Stimulated activated CD8-positive, alpha-beta memory T cell treated with anti-CD3 and anti-CD28 coated beads, Interleukin-7, amount 100 ng/mL, for 48 hours (primary cell): ENCODE measurements around the gene ERAP2.
"Not testable (repeated sequence)": the region's sequence is repeated elsewhere in the genome, so short reads cannot be mapped to it uniquely, and the experiment has no call there.

Source experiments
- DNase-seq, 2 donors: peaks; one replicate each; pipeline ENCODE4 v3.0.0-alpha.2; 2020; ENCODE audit warnings: low read depth in 1 of 2; ENCODE audit errors: extremely low read depth in 1 of 2

Gene ERAP2

GRCh38 chr5:96876292-96876850 is at the start of gene ERAP2:
Gene ERAP2, plus strand, starts transcription at chr5:96876500. Its CDS starts 3,186 bp downstream, at chr5:96879686.
- no peak for DNase-seq

- no peak for DNase-seq
Observed at GRCh38 chr5:96829297-96829696, 47.0 kb upstream of the ERAP2 start.

DNA sequence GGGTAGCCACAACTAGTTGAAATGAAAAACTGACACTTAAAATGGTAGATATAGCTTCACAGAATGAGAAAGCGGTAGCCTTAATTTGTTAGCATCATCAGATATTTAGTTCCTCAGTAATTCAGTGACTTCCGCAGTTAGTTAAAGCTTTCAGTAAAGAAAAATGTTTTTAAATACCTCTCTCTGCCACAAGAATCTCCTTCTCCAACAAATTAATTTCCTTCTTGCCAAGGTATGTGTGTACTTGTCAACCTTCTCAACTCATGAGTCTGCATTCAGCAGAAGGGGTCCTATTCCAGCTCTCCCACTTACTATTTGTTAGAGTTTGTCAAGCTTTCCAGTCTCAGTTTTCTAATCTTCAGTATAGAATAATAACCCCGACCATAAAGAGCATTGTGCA is 42.3 kb upstream of the ERAP2 start:
- no peak for DNase-seq

DNA sequence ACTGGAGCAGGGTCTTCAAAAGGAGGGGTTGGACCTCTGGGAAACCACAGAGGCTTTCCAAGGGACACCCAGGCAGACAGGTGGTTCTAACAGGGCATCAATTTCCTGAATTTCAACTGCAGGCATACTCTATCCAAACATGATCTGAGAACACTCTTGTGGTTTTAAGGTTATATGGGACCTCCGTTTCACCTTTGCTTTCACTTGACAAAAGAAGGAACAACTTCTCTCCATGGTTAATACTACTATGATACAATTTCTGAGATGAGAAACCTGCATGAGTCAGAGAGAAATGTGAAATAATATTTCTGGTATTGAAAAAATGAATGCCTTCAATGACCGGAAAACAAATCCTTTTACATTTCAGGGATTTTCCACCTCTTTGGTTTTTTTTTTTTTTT is 40.5 kb upstream of the ERAP2 start:
- no peak for DNase-seq

DNA sequence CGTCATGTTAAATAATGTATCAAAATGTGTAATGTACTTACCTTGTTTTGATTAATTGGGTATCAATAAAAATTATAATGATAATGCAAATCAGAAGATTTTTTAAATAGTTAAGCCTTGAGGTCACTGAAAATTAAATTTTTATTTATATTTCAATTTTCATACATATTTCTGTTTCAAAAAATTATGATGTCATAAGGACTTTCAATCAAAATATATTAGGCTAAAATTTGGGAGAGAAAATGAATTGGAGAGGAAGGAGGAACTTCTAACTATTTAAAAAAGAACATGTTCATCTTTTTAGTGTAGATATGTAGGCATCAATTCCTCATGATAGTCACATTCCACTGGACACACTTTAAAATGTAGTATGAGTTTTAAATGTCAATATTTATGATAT is 39.5 kb upstream of the ERAP2 start:
- no peak for DNase-seq

DNA sequence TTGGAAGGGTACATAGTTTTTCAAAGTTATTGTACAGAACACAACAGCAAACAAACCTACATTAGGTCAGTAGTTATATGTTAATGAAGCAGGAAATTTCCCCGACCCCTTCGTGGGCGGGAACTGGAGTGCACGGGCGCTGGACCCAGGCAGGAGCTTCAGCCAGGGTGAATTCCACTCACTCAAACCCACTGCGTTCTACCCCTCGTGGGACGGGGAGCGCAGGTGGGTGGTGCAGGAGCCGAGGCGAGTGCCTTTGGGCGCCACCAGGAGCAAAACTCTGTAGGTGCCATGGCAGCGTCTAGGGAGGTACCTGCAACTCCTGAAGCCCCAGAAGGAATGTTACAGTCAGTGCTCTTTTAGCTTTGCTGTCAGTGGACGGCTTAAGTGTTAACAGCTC is 39.0 kb upstream of the ERAP2 start:
- no peak for DNase-seq

DNA sequence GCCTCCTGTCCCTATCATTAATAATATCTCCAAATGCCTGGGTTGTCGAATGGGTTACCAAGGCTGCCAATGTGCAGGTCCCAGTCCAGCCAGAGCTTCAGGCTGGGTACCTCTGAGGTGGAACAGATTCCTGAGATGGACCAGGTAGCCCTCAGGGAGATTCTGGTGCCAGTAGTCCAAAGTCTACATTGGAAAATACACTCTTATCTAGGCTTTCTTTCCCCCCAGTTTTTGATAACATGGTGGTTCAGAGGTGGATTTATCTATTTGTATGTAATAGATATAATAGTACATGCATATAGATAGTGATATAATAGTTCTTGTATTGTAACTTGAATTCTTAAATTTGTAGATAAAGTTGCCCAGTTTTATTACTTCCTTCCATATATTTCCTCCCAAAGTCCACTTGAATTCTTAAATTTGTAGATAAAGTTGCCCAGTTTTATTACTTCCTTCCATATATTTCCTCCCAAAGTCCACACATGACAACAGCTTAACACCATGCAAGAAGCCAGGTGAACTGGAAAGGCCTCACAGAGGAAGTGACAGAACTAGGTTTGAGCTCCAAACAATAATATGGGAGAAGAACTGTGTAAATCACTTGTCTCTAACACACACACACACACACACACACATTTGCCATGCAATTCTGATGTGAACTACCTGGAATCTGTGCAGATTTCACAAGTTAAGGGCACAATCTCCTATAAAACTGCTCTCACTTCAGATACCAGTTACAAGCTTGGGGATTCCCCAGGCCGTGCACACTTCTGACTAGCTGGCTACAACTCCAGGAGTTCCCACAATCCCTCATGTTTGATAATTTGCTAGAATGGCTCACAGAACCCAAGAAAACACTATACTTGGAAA is 37.9 kb upstream of the ERAP2 start:
- DNase-seq: no peak

DNA sequence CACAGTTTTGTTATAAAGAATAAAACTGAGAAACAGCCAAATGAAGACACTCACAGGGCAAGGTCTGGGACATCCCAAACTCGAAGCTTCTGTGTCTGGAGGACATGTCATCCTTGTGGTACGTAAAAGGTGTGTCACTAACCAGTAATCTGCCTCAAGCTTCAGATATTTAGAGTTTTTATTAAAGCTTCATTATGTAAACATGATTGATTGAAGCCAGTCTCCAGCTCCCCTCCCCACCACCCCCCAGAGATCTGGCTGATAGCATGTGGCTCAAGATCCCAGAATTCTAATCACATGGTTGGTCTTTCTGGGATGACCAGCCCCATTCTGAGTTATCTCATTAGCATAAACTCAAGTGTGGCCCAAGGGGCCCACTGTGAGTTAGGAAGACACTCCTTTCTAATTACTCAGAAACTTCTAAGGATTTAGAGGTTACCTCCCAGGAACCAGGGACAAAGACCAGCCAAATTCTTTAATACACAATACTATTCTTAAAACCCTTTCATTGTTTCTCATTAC is 37.2 kb upstream of the ERAP2 start:
- no peak for DNase-seq

GRCh38 chr5:96841931-96842330 is 34.4 kb upstream of the ERAP2 start:
- DNase-seq: not testable (repeated sequence)

DNA sequence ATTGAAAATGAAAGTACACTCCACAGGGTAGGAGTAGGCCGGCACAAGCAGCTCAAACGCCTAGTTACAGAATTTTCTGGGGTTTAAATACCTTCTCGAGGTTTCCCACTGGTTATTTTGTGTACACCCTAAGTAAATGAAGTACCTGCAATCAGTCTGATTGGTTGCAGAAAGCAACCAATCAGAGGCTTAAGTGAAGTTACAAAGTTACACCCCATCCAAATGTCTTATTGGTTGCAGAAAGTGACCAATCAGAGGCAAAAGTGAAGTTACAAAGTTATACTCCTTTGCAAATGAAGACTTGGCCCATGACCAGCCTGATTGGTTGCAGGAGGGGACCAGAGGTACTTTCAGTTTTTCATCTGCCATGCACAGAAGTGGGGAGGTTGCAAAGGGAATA is 33.2 kb upstream of the ERAP2 start:
- no peak for DNase-seq

GRCh38 chr5:96844481-96844990 is 31.8 kb upstream of the ERAP2 start:
- DNase-seq: no peak

DNA sequence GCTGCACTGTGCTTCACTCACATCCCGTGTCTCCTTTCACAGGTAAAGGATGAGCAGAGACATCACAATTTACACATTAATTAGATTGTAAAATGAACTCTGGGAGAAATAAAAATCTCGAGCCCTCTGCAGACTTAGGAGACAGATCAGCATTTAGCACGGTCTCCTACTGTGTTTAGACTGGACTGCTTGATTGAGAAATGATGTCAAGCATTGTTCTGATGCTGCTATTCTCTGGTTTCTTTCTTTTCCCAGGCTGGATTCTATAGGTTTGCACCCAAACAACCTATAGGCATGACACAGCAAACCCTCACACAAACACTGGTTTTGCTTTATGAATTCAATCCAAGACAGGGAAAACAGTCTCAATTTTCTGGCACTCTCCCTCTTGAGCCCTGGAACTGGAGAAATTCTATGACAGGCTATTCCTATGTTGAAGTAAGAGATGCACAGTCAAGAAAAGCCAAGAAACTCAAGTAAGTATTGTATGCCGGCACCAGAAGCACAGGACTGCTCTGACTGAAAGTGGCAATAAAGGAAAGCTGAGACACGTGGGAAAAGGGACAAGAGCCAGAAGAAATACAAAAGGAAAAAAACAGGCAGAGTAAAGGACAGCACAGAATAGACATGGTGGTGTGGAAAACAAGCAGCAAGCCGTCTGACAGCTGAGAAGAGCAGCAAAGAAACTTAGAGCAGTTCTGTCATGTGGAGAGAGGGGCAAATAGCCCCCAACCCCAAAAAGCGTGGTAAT is 24.8 kb upstream of the ERAP2 start:
- no peak for DNase-seq

DNA sequence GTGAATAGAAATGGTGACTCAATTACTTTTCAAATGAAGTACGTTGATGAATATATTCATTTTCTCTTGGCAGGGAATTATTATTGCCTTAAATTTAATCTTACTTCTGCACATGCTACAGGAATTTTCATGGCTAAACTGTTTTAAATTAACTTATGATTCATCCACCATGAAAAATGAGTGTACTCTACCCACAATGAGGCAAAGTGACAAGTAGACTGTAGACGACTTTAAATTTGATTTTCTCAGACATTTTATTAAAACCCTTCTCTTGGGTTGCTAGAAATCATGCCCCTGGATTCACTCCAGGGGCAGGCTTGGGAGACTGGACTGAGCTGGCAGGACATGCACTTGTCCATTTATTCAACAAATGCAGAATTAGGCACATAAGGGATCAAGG is 23.5 kb upstream of the ERAP2 start:
- no peak for DNase-seq

DNA sequence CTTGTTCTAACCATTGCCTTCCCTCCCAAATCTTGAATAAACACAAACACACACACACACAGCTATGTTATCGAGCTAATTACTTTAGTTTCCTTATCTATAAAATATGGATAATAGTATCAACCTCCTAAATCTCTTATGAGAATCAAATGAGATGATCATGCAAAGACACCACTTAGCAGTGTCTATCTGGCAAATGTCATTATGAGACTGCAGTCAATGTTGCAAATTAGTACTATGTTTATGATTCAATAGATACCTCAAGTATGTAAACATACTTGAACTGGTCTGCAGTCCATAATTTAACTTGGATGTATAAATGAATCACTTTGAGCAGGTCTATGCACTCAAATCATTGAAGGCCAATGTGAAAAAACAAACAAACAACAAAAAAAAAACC is 22.2 kb upstream of the ERAP2 start:
- DNase-seq: no peak

DNA sequence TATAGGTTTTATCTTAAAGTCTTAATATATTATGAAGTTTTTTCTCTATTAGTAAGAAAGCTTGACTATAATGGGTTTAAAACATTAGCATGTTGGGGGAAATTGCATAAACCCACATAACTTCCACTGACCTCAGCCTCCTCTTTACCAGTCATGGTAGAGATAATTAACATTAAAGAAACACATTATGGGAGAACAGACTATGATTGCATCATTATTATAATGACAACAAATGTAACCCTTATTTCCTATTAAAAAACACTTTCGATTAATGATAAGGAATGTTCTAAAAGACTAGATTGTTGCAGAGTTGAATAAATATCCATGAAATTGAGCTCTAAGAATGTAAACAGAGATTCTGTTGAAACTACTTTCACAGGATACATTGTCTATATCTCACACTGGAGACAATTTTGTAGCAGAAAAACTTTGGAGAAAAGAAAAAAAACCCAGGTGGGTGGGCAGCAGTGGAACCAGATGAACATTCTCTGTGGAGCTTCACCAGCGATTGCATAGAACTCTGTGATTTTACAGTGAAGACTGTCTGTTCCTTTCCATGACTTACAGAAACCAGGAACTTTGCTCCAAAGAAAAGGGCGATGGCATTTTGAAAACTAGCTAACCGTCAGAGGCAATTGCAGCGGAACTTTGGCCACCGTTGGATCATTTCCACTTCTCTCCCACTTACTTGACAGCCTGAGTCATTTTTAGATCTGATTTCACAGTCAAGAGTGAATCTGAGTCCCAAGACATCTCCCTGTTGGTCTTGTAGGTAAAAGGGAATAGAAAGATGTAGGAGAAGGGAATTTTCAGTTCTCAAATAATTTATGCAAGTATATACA is 21.0 kb upstream of the ERAP2 start:
- DNase-seq: no peak

DNA sequence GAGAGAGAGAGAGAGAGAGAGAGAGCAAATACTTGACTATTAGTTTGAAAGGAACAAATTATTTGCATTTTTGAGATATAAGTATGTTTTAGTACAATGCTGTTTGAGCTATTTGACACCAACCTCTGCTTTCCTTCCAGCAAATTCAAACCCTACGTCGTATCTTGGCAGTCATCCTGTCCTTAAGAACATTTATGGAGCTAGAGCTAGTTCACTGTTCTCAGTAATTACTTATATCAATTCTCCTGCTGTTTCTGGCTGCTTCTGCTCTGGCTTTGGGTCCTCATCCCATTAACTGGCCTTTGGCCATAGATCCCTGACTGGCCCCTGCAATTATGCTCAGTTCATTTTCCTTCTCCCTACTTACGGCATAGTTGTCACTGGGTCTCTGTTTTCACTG is 19.9 kb upstream of the ERAP2 start:
- DNase-seq: no peak

GRCh38 chr5:96857454-96857853 is 18.8 kb upstream of the ERAP2 start:
- DNase-seq: no peak

DNA sequence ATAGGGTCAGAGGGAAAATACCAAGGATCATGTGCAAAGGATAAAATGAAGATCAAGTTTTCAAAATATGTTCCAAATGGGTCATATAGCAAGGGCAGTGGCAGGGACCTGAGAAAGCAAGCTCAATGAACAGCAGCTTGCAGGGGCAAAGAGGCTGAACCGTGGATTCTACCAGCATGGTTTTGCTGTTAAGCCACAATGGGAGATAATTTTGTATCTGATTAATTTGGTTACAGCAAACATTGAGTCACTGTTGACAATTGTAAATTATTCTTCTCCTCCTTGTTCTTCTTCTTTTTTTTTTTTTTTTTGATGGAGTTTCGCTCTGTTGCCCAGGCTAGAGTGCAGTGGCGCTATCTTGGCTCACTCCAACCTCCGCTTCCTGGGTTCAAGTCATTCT is 18.4 kb upstream of the ERAP2 start:
- no peak for DNase-seq

- DNase-seq: no peak
Observed at GRCh38 chr5:96859375-96859774, 16.9 kb upstream of the ERAP2 start.

GRCh38 chr5:96861076-96861475 is 15.2 kb upstream of the ERAP2 start:
- no peak for DNase-seq

GRCh38 chr5:96863114-96863513 is 13.2 kb upstream of the ERAP2 start:
- DNase-seq: no peak
